GM19193 (cell line): Measurements from ENCODE around the gene SP140L.

ENCODE experiments used
- POLR2A ChIP-seq: IDR thresholded peaks from 4 replicates; pipeline ENCODE4 v1.6.1; 2011; ENCODE audit not compliant: insufficient read depth, insufficient read length; ENCODE audit errors: extremely low read depth

Gene SP140L

GRCh38 chr2:230346921-230347533 is 20.0 kb downstream of the SP140L start:
- no peak for TF ChIP-seq POLR2A

DNA sequence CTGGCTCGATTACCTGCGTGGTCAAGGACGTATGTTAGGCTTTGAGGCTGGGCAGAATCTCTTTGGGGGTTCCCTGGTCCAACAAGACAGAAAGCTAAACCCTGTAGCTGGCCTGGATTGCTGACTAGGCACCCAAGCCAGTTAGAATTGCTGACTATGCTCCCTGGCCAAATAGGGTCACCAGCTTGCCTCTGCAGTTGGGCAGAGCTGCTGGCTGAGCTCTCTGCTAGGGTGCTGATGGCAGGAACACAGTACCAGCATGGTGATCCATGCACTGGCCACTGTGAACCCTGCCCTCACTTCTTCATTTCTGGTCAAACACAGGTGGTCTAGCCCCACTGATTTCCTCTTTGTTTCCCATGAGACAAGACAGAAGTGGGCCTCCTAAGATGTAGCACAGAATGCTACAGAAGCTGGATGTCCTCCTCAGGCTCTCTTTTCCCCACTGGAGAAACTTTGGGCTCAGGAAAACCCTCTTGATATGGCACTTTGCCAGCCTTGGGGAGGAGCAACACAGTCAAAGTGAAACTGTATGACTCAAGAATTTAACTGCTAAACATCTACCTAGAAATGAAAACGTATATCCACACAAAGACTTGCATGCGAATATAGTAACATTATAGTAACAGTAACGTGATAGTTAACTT is 20.8 kb downstream of the SP140L start:
- no peak for TF ChIP-seq POLR2A

GRCh38 chr2:230348787-230349186 is 21.8 kb downstream of the SP140L start:
- no peak for TF ChIP-seq POLR2A

- no peak for TF ChIP-seq POLR2A
Measured at GRCh38 chr2:230356084-230356483, 29.1 kb downstream of the SP140L start.

- TF ChIP-seq POLR2A, result no peak
Measured at GRCh38 chr2:230358305-230358704, 31.3 kb downstream of the SP140L start.

DNA sequence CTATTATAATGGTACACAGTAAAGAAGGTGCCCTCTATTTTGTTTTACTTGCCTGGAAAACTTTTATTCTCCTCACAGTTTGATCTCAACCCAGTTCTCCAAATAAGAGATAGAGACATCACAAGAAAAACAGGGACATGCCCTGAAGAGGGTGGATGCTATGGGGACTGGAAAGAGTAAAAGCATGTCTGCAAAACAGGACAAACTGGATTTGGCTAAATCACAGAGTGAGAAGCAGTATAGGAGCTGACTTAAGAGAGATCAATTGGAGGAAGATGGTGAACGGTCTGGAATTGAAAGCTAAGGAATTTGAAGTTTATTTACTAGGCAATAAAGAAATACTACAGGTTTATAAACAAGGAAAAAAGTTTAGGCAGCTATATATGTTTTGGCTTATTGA is 33.0 kb downstream of the SP140L start:
- no peak for TF ChIP-seq POLR2A

DNA sequence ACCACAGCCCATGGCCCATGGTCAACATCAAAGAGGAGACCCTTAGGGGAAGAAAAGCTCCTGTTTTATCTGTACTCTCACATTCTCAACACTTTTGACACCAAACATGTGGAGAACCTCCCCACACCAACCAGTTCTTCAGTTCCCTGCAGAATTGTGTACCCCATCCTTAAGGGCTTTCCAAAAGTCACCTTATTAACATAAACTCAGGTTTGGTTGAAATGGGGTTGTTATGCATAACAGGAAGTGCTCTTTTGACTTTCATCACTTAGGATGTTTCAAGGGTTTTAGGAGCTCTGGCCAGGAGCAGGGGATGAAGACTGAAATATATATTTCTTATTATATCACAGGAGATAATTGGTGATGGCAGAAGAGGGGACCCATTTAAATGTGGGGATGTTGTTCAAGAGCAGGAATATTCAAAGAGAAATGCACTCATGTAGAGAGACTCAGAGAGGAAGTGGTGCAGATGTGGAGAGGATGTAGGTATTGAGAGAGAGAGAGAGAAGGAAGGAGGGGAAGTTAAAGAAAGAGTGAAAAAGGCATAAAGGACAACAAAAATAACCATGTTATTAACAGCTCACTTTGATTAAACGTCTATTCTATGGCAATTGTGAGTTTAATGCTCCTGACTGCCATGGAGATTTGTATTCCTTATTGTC is 35.2 kb downstream of the SP140L start:
- no peak for TF ChIP-seq POLR2A

GRCh38 chr2:230382108-230382507 is 55.1 kb downstream of the SP140L start:
- no peak for TF ChIP-seq POLR2A

GRCh38 chr2:230383453-230383852 is 56.5 kb downstream of the SP140L start:
- no peak for TF ChIP-seq POLR2A

- TF ChIP-seq POLR2A, result no peak
Measured at GRCh38 chr2:230384986-230385385, 58.0 kb downstream of the SP140L start.

DNA sequence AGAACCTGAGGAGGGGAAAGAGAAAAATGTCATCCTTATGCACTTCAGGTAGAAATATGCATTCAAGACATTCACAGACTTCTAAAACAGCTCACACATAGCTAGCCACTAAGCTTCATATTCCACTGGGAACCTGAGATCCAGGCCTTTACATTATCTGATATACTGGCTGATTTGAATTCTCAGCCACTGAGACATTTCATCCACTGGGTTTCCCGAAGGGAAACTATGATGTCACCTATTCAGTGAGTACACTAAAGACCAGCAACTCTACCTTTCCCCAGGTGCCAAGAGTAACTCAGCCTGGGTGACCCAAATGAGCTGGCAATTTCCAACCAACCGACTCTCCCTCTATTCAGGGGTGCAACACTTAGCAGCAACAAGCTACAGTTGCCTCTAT is 67.3 kb downstream of the SP140L start:
- TF ChIP-seq POLR2A, result no peak

DNA sequence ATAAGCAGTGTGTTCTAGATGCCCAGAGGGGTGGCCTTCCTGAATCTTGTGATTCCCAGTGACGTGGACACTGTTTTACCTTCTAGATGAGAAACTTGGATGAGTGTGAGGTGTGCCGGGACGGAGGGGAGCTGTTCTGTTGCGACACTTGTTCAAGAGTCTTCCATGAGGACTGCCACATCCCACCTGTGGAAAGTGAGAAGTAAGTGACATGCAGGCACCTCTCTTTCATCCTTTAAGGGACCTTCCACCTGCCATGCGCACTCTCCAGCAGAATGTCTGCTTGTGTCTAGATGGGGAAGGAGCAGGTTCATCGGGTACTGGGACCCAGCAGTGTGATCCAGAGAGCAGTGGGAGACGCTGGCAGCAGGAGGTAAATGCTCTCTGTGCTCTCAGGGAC is 73.0 kb downstream of the SP140L start:
- no peak for TF ChIP-seq POLR2A

DNA sequence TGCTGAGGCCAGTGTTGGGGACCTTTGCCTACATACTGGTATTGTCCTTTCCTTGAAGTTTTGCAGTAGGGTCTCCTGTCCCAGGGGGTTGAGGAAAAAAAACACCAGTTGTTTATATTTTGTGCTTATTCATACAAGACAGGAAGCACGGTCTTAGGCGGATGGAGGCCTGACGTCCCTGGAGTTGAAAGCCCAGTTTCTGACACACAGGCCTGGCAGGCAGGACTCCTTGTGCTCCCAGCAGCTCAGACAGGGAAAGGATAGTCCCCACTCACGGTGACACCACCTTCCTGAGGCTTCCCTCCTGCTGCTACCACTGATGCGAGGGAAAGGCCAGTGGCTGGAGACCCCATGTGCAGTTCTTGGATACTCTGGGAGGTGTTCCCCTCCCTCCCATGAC is 73.5 kb downstream of the SP140L start:
- no peak for TF ChIP-seq POLR2A

DNA sequence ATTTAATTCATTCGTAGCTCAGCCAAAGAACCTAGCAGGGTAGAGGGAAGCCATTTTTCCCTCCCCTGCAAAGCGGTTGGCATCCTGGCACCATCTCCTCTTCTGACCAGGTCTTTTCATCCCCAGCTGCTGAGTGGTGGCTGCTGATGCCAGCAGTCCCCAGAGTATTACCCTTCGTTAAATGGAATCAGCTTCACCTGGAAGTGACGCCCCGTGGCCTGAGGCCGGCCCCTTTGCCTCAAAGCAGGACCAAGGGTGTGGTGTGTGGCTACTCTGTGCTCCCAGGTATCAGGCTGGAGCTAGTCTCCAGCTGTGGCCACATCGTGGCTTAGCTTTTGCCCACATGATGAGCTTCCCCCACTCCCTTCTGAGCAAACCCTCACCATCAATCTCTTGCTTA is 76.8 kb downstream of the SP140L start:
- TF ChIP-seq POLR2A, result no peak

- no peak for TF ChIP-seq POLR2A
Measured at GRCh38 chr2:230405824-230406223, 78.8 kb downstream of the SP140L start.

- no peak for TF ChIP-seq POLR2A
Measured at GRCh38 chr2:230408244-230408842, 81.3 kb downstream of the SP140L start.

DNA sequence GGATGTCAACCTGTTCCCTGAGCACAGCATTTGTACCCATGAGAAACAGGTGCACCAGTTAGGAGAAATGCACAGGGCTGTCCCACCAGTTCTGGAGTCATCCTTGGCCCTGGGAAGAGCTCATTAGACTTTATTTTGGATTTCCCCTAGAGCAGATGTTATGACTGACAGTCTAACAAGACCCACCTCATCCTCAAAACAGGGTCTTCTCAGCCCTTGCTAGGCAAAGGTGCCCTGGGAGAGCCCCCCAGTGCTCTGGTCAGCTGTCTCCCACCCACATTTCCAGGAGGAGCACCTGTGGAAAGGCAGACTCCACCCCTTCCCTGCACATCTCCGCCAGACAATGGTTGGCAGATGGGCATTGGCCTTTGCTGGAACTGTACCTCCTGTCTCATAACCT is 83.3 kb downstream of the SP140L start:
- no peak for TF ChIP-seq POLR2A
